ENCODE measurements around the gene COL7A1.

DNA sequence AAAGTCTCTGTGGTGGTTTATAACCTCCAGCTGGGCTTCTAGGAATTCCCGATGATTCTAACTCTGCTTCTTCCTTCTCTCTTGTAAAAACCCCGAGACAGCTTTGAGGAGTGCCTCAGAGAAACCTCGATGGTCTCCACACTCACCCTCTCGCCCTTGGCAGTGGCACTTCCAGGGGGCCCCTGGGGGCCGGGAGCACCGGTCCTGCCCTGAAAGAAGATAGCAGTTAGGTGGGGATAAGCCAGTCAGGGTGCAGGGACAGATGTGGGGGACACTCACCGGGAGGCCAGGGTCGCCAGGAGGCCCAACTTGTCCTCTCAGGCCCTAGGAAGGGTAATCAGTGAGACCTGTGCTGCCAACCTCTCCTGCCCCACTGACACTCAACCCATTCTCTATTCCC, 9.7 kb downstream of the COL7A1 start:
- TF ChIP-seq, protein P1, sequence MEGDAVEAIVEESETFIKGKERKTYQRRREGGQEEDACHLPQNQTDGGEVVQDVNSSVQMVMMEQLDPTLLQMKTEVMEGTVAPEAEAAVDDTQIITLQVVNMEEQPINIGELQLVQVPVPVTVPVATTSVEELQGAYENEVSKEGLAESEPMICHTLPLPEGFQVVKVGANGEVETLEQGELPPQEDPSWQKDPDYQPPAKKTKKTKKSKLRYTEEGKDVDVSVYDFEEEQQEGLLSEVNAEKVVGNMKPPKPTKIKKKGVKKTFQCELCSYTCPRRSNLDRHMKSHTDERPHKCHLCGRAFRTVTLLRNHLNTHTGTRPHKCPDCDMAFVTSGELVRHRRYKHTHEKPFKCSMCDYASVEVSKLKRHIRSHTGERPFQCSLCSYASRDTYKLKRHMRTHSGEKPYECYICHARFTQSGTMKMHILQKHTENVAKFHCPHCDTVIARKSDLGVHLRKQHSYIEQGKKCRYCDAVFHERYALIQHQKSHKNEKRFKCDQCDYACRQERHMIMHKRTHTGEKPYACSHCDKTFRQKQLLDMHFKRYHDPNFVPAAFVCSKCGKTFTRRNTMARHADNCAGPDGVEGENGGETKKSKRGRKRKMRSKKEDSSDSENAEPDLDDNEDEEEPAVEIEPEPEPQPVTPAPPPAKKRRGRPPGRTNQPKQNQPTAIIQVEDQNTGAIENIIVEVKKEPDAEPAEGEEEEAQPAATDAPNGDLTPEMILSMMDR (conservative IDR thresholded peaks at IDR 0.05; ENCODE audit: low read length) = no peak
- TF ChIP-seq EZH2phosphoT487 (IDR thresholded peaks at IDR 0.05; ENCODE audit: borderline replicate concordance, low read depth, low read length) = no peak
